B cell (primary cell): ENCODE results near the gene AGAP1.

Source experiments
- CTCF ChIP-seq: fragments of 200-600 bp; IDR thresholded peaks from one replicate; pipeline ENCODE4 v1.8.0; 2022; ENCODE audit warnings: antibody characterized with exemption, mild to moderate bottlenecking
- EZH2 ChIP-seq: IDR thresholded peaks from 2 replicates; pipeline ENCODE4 v1.6.1; 2012; ENCODE audit warnings: borderline replicate concordance, low read depth, mild to moderate bottlenecking, moderate library complexity, low read length; ENCODE audit not compliant: insufficient read depth, poor library complexity, severe bottlenecking

- TF ChIP-seq CTCF (no peak), EZH2 (no peak)
Measured at GRCh38 chr2:235665661-235666212, 171.9 kb downstream of the AGAP1 start.
